HepG2 (cell line): ENCODE measurements around the gene VAMP5. TPM values are rescaled to one million over a fixed set of nuclear protein-coding genes. Genes with fewer than 3 reads are reported as not detected.

Source experiments
- CBX2 ChIP-seq, 2 experiments: fragments of 200-600 bp in 1 of 2; sonication (generic); formaldehyde crosslinking in 1 of 2; IDR thresholded peaks; 2 replicates each; pipeline versions ENCODE4 v1.7.0 to v1.8.1; 2018 to 2022; ENCODE audit warnings: low read depth in 2 of 2, low read length in 1 of 2, mild to moderate bottlenecking in 1 of 2, missing genetic modification reagents in 1 of 2
- CEBPB ChIP-seq: IDR thresholded peaks from 2 replicates; pipeline ENCODE4 v1.6.1; 2011; ENCODE audit warnings: low read depth, low read length, improper control_type of control experiment, borderline replicate concordance
- CERS6 ChIP-seq: sonication (generic); formaldehyde crosslinking; IDR thresholded peaks from 2 replicates; pipeline ENCODE4 v1.5.0; 2020; ENCODE audit warnings: missing genetic modification reagents
- DR1 ChIP-seq: sonication (generic); formaldehyde crosslinking; IDR thresholded peaks from 2 replicates; pipeline ENCODE4 v1.8.0; 2021; ENCODE audit warnings: mild to moderate bottlenecking, missing genetic modification reagents, inconsistent platforms
- FLYWCH1 ChIP-seq: sonication (generic); formaldehyde crosslinking; IDR thresholded peaks from 2 replicates; pipeline ENCODE4 v1.8.1; 2023; ENCODE audit warnings: mild to moderate bottlenecking, missing genetic modification reagents
- GLMP ChIP-seq: sonication (generic); formaldehyde crosslinking; IDR thresholded peaks from 2 replicates; pipeline ENCODE4 v1.9.0; 2021; ENCODE audit warnings: missing genetic modification reagents, mild to moderate bottlenecking, borderline replicate concordance
- GTF2F1 ChIP-seq: fragments of 150-350 bp; IDR thresholded peaks from 2 replicates; pipeline ENCODE4 v1.6.1; 2014; ENCODE audit warnings: low read length
- HNRNPK ChIP-seq: fragments of 200-400 bp; formaldehyde crosslinking; IDR thresholded peaks from 2 replicates; pipeline ENCODE4 v1.6.1; 2018; ENCODE audit warnings: low read length, low read depth, moderate library complexity, mild to moderate bottlenecking; ENCODE audit not compliant: poor library complexity, severe bottlenecking
- IKZF4 ChIP-seq: sonication (generic); formaldehyde crosslinking; IDR thresholded peaks from 2 replicates; pipeline ENCODE4 v1.5.1; 2020; ENCODE audit warnings: borderline replicate concordance, mild to moderate bottlenecking, low read depth, missing genetic modification reagents; ENCODE audit errors: not compliant biosample characterization
- ISL2 ChIP-seq: sonication (generic); formaldehyde crosslinking; IDR thresholded peaks from 2 replicates; pipeline ENCODE4 v1.5.0; 2020; ENCODE audit warnings: missing genetic modification reagents
- KDM2A ChIP-seq: sonication (generic); formaldehyde crosslinking; IDR thresholded peaks from 2 replicates; pipeline ENCODE4 v1.4.0; 2020; ENCODE audit warnings: low read depth, missing genetic modification reagents, borderline replicate concordance
- NFE2L1 ChIP-seq: sonication (generic); formaldehyde crosslinking; IDR thresholded peaks from 2 replicates; pipeline ENCODE4 v1.4.0; 2020; ENCODE audit warnings: missing genetic modification reagents, mild to moderate bottlenecking, borderline replicate concordance
- NFIC ChIP-seq: IDR thresholded peaks from 2 replicates; pipeline ENCODE4 v1.6.1; 2012; ENCODE audit warnings: mild to moderate bottlenecking, low read length, inconsistent platforms
- NONO ChIP-seq, 2 experiments: fragments of 450-650 bp in 1 of 2; sonication (generic) in 1 of 2; formaldehyde crosslinking in 1 of 2; IDR thresholded peaks in 1 of 2; conservative IDR thresholded peaks in 1 of 2; 2 replicates each; pipeline versions ENCODE4 v1.6.1 to v1.8.0; 2017 to 2022; ENCODE audit warnings: mild to moderate bottlenecking in 1 of 2, missing genetic modification reagents in 1 of 2, moderate library complexity in 1 of 2
- PHF21A ChIP-seq: sonication (generic); formaldehyde crosslinking; IDR thresholded peaks from 2 replicates; pipeline ENCODE4 v1.5.0; 2020; ENCODE audit warnings: mild to moderate bottlenecking, missing genetic modification reagents
- PHF8 ChIP-seq: sonication (generic); formaldehyde crosslinking; IDR thresholded peaks from 2 replicates; pipeline ENCODE4 v1.5.0; 2020; ENCODE audit warnings: missing genetic modification reagents
- TRAFD1 ChIP-seq: sonication (generic); formaldehyde crosslinking; IDR thresholded peaks from 2 replicates; pipeline ENCODE4 v1.5.1; 2020; ENCODE audit warnings: missing genetic modification reagents, mild to moderate bottlenecking, borderline replicate concordance
- ZBTB21 ChIP-seq: sonication (generic); formaldehyde crosslinking; IDR thresholded peaks from 2 replicates; pipeline ENCODE4 v1.4.0; 2020; ENCODE audit warnings: missing genetic modification reagents
- ZNF138 ChIP-seq: sonication (generic); formaldehyde crosslinking; IDR thresholded peaks from 2 replicates; pipeline ENCODE4 v1.5.0; 2020; ENCODE audit warnings: mild to moderate bottlenecking, low read depth, missing genetic modification reagents
- ZNF20 ChIP-seq: sonication (generic); formaldehyde crosslinking; IDR thresholded peaks from 2 replicates; pipeline ENCODE4 v1.4.0; 2020; ENCODE audit warnings: mild to moderate bottlenecking, moderate library complexity, missing genetic modification reagents
- ZNF383 ChIP-seq: sonication (generic); formaldehyde crosslinking; IDR thresholded peaks from 2 replicates; pipeline ENCODE4 v1.4.0; 2020; ENCODE audit warnings: missing genetic modification reagents, mild to moderate bottlenecking, borderline replicate concordance
- ZNF510 ChIP-seq: sonication (generic); formaldehyde crosslinking; IDR thresholded peaks from 2 replicates; pipeline ENCODE4 v1.4.0; 2020; ENCODE audit warnings: low read depth, mild to moderate bottlenecking, missing genetic modification reagents
- ZNF672 ChIP-seq: sonication (generic); formaldehyde crosslinking; IDR thresholded peaks from 2 replicates; pipeline ENCODE4 v1.8.1; 2022; ENCODE audit warnings: missing genetic modification reagents
- ZNF841 ChIP-seq: sonication (generic); formaldehyde crosslinking; IDR thresholded peaks from 2 replicates; pipeline ENCODE4 v1.8.1; 2023; ENCODE audit warnings: missing genetic modification reagents, borderline replicate concordance
- polyA plus RNA-seq, 8 experiments: library from polyadenylated mRNA; depleted of rRNA in 3 of 8; stranded (reverse) in 7 of 8; unstranded in 1 of 8; fragments of >200 nt; fragmentation: Illumina TruSeq in 4 of 8; extraction: Trizol in 4 of 8; gene quantifications; 2 replicates each; pipeline versions ENCODE4 v1.2.1 to v1.2.3, GENCODE V29; 2011 to 2016; ENCODE audit warnings: low read depth in 4 of 8, missing spikeins in 1 of 8, mixed read lengths in 1 of 8; ENCODE audit not compliant: insufficient read depth in 1 of 8
- total RNA-seq, 5 experiments: library from RNA; depleted of rRNA; stranded (reverse); fragments of >200 nt; fragmentation: Illumina TruSeq; extraction: Trizol; gene quantifications; 2 replicates each; pipeline ENCODE4 v1.2.3, GENCODE V29; 2016; ENCODE audit warnings: low read depth in 1 of 5

Gene VAMP5
- total and polyA plus RNA-seq, 2 of the 13 experiments (the other 11 are each of a cell fraction or from before 2014, with no cell fraction given): 7.2 to 56.7 TPM

GRCh38 chr2:85577386-85578242, 6.6 kb upstream of the VAMP5 start, which contains the start of gene VAMP8 (continued):
- TF ChIP-seq NONO (IDR thresholded peaks at IDR 0.05) (no peak), NONO (CRISPR knock-in tag; conservative IDR thresholded peaks at IDR 0.05) (no peak), IKZF4 (no peak), GTF2F1 (no peak), HNRNPK (no peak), CEBPB (peak; percentile 81), ZNF672 (CRISPR knock-in tag) (no peak), NFIC (no peak), ZNF841 (CRISPR knock-in tag) (no peak), ZNF138 (no peak), PHF8 (peak; percentile 58), TRAFD1 (CRISPR knock-in tag) (no peak), DR1 (CRISPR knock-in tag) (no peak), CERS6 (CRISPR knock-in tag) (no peak), KDM2A (CRISPR knock-in tag) (peak; percentile 23; the same call in 1 of the 2 replicates), ZNF383 (CRISPR knock-in tag) (no peak), ZNF20 (CRISPR knock-in tag) (no peak), ZBTB21 (CRISPR knock-in tag) (no peak), GLMP (CRISPR knock-in tag) (no peak), CBX2 (IDR thresholded peaks at IDR 0.05; ENCODE audit: low read depth, low read length) (no peak), CBX2 (CRISPR knock-in tag; IDR thresholded peaks at IDR 0.05; ENCODE audit: low read depth) (no peak), PHF21A (CRISPR knock-in tag) (no peak), ISL2 (no peak), FLYWCH1 (CRISPR knock-in tag) (no peak), NFE2L1 (CRISPR knock-in tag) (no peak), ZNF510 (CRISPR knock-in tag) (no peak)
